Activated CD4-positive, alpha-beta T cell treated with anti-CD3 and anti-CD28 coated beads, Interleukin-2, amount 10 ng/mL, durations not matched to agents 7 days and 5 days (primary cell): ENCODE data around the gene TRIM62. TPM values are rescaled to one million over a fixed set of nuclear protein-coding genes. Genes with fewer than 3 reads are reported as not detected.

Experiments used
- CTCF ChIA-PET: fragments of 350-600 bp; sonication (Branson Sonifier 250); formaldehyde crosslinking; loops from one replicate; lab custom pipeline; 2021; ENCODE audit warnings: antibody characterized with exemption; lab: Charles Lee
- POLR2A ChIA-PET: fragments of 350-600 bp; sonication (Branson Sonifier 250); formaldehyde crosslinking; loops from one replicate; lab custom pipeline; 2021; ENCODE audit warnings: antibody characterized with exemption; lab: Charles Lee
- DNase-seq: peaks from one replicate; pipeline ENCODE4 v3.0.0-alpha.2; 2020
- H3K27ac Mint-ChIP-seq: one replicate; pipeline ENCODE4 v1.8.0; 2021; ENCODE audit warnings: mild to moderate bottlenecking, moderate library complexity, mixed read lengths
- H3K27me3 Mint-ChIP-seq: one replicate; pipeline ENCODE4 v1.8.0; 2021; ENCODE audit warnings: mixed read lengths
- H3K36me3 Mint-ChIP-seq: one replicate; pipeline ENCODE4 v1.8.0; 2021; ENCODE audit warnings: low read depth, mixed read lengths
- H3K4me1 Mint-ChIP-seq: one replicate; pipeline ENCODE4 v1.8.0; 2021; ENCODE audit warnings: mixed read lengths
- H3K4me3 Mint-ChIP-seq: one replicate; pipeline ENCODE4 v1.8.0; 2021; ENCODE audit warnings: mild to moderate bottlenecking, moderate library complexity, mixed read lengths
- H3K9me3 Mint-ChIP-seq: one replicate; pipeline ENCODE4 v1.8.0; 2021; ENCODE audit warnings: mixed read lengths
- total RNA-seq, 2 experiments: library from RNA; stranded (reverse); gene quantifications; one replicate each; pipeline ENCODE4 v1.2.3, GENCODE V29; 2021

Gene TRIM62
- total RNA-seq, 2 experiments from 2014 or later = 9.3 to 10.2 TPM

- Mint-ChIP-seq H3K36me3 (no peaks in the 10 kb centered on the region), H3K4me3 (no peak overlapping the region), H3K27ac (no peak overlapping the region), H3K9me3 (no peaks in the 10 kb centered on the region), H3K4me1 (peaks cover 25% of the 10 kb centered on the region), H3K27me3 (peaks cover 8% of the 10 kb centered on the region)
- DNase-seq = no peak
- ChIA-PET POLR2A (no interaction called here), CTCF (interaction anchor here (1.0 kb wide), 1 partner anchor 268 kb away, joined by 3 read pairs; no protein-coding TSS in a partner anchor)
These were observed 3.8 kb downstream of the TRIM62 start for GRCh38 chr1:33177996-33178540.

GRCh38 chr1:33176887-33177286 is 5.0 kb downstream of the TRIM62 start:
- H3K4me1 Mint-ChIP-seq = peaks cover 29% of the 10 kb centered on the region
- H3K36me3 Mint-ChIP-seq = no peaks in the 10 kb centered on the region
- no peaks in the 10 kb centered on the region for H3K27me3 Mint-ChIP-seq
- CTCF ChIA-PET = no interaction called here
- H3K27ac Mint-ChIP-seq = no peak overlapping the region
- POLR2A ChIA-PET = no interaction called here
- H3K9me3 Mint-ChIP-seq = no peaks in the 10 kb centered on the region
- DNase-seq = no peak
- H3K4me3 Mint-ChIP-seq = no peak overlapping the region

GRCh38 chr1:33176362-33176850 is 5.4 kb downstream of the TRIM62 start:
- no peak overlapping the region for H3K4me3 Mint-ChIP-seq
- ChIA-PET CTCF (no interaction called here), POLR2A (no interaction called here)

GRCh38 chr1:33175865-33176264 is 6.0 kb downstream of the TRIM62 start:
- Mint-ChIP-seq H3K27me3 (no peaks in the 10 kb centered on the region), H3K27ac (no peak overlapping the region), H3K9me3 (no peaks in the 10 kb centered on the region), H3K4me1 (peaks cover 25% of the 10 kb centered on the region), H3K4me3 (no peak overlapping the region), H3K36me3 (no peaks in the 10 kb centered on the region)
- no peak for DNase-seq
- ChIA-PET CTCF (no interaction called here), POLR2A (no interaction called here)

More at GRCh38 chr1:33176362-33176850, 5.4 kb downstream of the TRIM62 start:
- no peaks in the 10 kb centered on the region for H3K36me3 Mint-ChIP-seq
- H3K27me3 Mint-ChIP-seq = no peaks in the 10 kb centered on the region
- peaks cover 28% of the 10 kb centered on the region for H3K4me1 Mint-ChIP-seq
- no peaks in the 10 kb centered on the region for H3K9me3 Mint-ChIP-seq
- H3K27ac Mint-ChIP-seq = no peak overlapping the region
- DNase-seq = no peak

- no peaks in the 10 kb centered on the region for H3K27me3 Mint-ChIP-seq
- H3K27ac Mint-ChIP-seq = peak overlapping the region; percentile 7
- CTCF ChIA-PET = interaction anchor here (0.5 kb wide), 1 partner anchor 200 kb away, joined by 3 read pairs; no protein-coding TSS in a partner anchor
- DNase-seq = no peak
- no peaks in the 10 kb centered on the region for H3K9me3 Mint-ChIP-seq
- H3K4me1 Mint-ChIP-seq = peaks cover 13% of the 10 kb centered on the region
- POLR2A ChIA-PET = no interaction called here
- no peaks in the 10 kb centered on the region for H3K36me3 Mint-ChIP-seq
- H3K4me3 Mint-ChIP-seq = no peak overlapping the region
These were observed 8.8 kb downstream of the TRIM62 start for GRCh38 chr1:33173091-33173490.

GRCh38 chr1:33171977-33172813 is 9.6 kb downstream of the TRIM62 start:
- Mint-ChIP-seq H3K4me3 (no peak overlapping the region), H3K27ac (no peak overlapping the region), H3K27me3 (no peaks in the 10 kb centered on the region), H3K9me3 (no peaks in the 10 kb centered on the region), H3K36me3 (peaks cover 4% of the 10 kb centered on the region), H3K4me1 (peaks cover 13% of the 10 kb centered on the region)
- ChIA-PET POLR2A (no interaction called here), CTCF (interaction anchor here (0.5 to 1.1 kb wide), 3 partner anchors 21 to 391 kb away, joined by 3 read pairs; no protein-coding TSS in a partner anchor)
- DNase-seq = no peak

- ChIA-PET POLR2A (no interaction called here), CTCF (interaction anchor here (1.4 kb wide), 1 partner anchor 30 kb away, joined by 3 read pairs; no protein-coding TSS in a partner anchor)
- Mint-ChIP-seq H3K4me3 (no peak overlapping the region), H3K27ac (no peak overlapping the region), H3K36me3 (peaks cover 8% of the 10 kb centered on the region), H3K27me3 (no peaks in the 10 kb centered on the region), H3K9me3 (no peaks in the 10 kb centered on the region), H3K4me1 (peaks cover 13% of the 10 kb centered on the region)
- no peak for DNase-seq
These were observed 11.2 kb downstream of the TRIM62 start for GRCh38 chr1:33170351-33171274.

- Mint-ChIP-seq H3K9me3 (no peaks in the 10 kb centered on the region), H3K27ac (no peak overlapping the region), H3K4me3 (no peak overlapping the region), H3K4me1 (peaks cover 13% of the 10 kb centered on the region), H3K27me3 (no peaks in the 10 kb centered on the region), H3K36me3 (peaks cover 8% of the 10 kb centered on the region)
- POLR2A ChIA-PET = no interaction called here
- CTCF ChIA-PET = interaction anchor here (1.4 kb wide), 1 partner anchor 12 kb away, joined by 5 read pairs; the partner anchor contains the start of gene TRIM62
- no peak for DNase-seq
These were observed 12.4 kb downstream of the TRIM62 start for GRCh38 chr1:33169290-33170055.

- DNase-seq = no peak
- no peaks in the 10 kb centered on the region for H3K9me3 Mint-ChIP-seq
- H3K36me3 Mint-ChIP-seq = peaks cover 8% of the 10 kb centered on the region
- H3K4me1 Mint-ChIP-seq = peaks cover 13% of the 10 kb centered on the region
- H3K27me3 Mint-ChIP-seq = no peaks in the 10 kb centered on the region
- POLR2A ChIA-PET = no interaction called here
- no peak overlapping the region for H3K27ac Mint-ChIP-seq
- CTCF ChIA-PET = interaction anchor here (1.4 kb wide), 1 partner anchor 13 kb away, joined by 5 read pairs; the partner anchor contains the start of gene TRIM62
- no peak overlapping the region for H3K4me3 Mint-ChIP-seq
These were observed 13.1 kb downstream of the TRIM62 start for GRCh38 chr1:33168556-33169289.

- Mint-ChIP-seq H3K9me3 (no peaks in the 10 kb centered on the region), H3K4me3 (no peak overlapping the region), H3K27ac (no peak overlapping the region), H3K4me1 (peaks cover 8% of the 10 kb centered on the region), H3K27me3 (no peaks in the 10 kb centered on the region), H3K36me3 (peaks cover 8% of the 10 kb centered on the region)
- ChIA-PET CTCF (interaction anchor here (1.4 kb wide), 1 partner anchor 14 kb away, joined by 5 read pairs; the partner anchor contains the start of gene TRIM62), POLR2A (no interaction called here)
- no peak for DNase-seq
These were observed 14.0 kb downstream of the TRIM62 start for GRCh38 chr1:33167650-33168447.

GRCh38 chr1:33165809-33166208 is 16.0 kb downstream of the TRIM62 start:
- Mint-ChIP-seq H3K27me3 (no peaks in the 10 kb centered on the region), H3K4me1 (no peaks in the 10 kb centered on the region), H3K36me3 (peaks cover 8% of the 10 kb centered on the region), H3K9me3 (no peaks in the 10 kb centered on the region), H3K27ac (no peak overlapping the region), H3K4me3 (no peak overlapping the region)
- DNase-seq = no peak
- CTCF ChIA-PET = no interaction called here
- POLR2A ChIA-PET = no interaction called here
